Measurements from ENCODE around the gene LPCAT2. TPM values are rescaled to one million over a fixed set of nuclear protein-coding genes. Genes with fewer than 3 reads are reported as not detected.

LPCAT2 gene
- total and polyA plus RNA-seq, 2 of the 8 experiments (the other 6 are each of a cell fraction or from before 2014, with no cell fraction given), result 2.2 to 10.6 TPM

DNA sequence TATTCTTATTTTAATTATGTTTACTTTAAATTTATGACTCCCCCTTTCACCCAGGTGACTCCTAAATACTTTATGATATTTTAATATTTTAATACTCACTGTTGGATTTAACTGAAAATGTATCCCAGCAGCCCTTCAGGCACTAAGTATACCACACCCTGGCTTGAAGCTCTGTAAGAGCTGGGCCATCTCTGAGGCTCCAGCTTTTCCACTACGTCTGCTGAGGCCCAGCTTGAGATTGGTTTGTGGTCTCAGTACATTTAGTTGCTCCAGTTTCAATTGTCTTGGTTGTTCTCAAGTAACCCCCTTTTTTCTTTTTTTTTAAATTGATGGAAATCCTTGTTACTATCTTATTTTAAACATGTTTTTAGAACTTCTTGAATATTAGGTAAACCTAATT lies 30.6 kb downstream of the LPCAT2 start:
- CTCF ChIA-PET (ENCODE audit: partially characterized antibody), result interaction anchor here (1.0 to 3.0 kb wide), 4 partner anchors 38 to 162 kb away, joined by 3 to 14 read pairs (median 6); no protein-coding TSS in a partner anchor

More for the DNA sequence above, 30.6 kb downstream of the LPCAT2 start:
- Histone ChIP-seq H2AFZ (ENCODE audit: low read length) (no peak overlapping the region), H2BK120ac (replicated peaks; ENCODE audit: low read depth, low read length) (no peak overlapping the region), H2BK20ac (ENCODE audit: low read length) (no peak overlapping the region), H3K4me3 (ENCODE audit: extremely low read depth in 1 of 4, insufficient read depth in 2 of 4, low read depth in 3 of 4, low read length in 4 of 4) (no peak overlapping the region), H2BK5ac (ENCODE audit: low read depth, low read length) (no peak overlapping the region), H4K8ac (ENCODE audit: extremely low read depth, insufficient read depth, low read length) (no peak overlapping the region), H3K4me1 (replicated peaks in 1 of 4; ENCODE audit: control insufficient read depth in 3 of 4, insufficient read depth in 4 of 4, low read length in 3 of 4) (no peaks in the 10 kb centered on the region), H3K56ac (replicated peaks; ENCODE audit: insufficient read length, low read depth, low read length) (no peak overlapping the region), H2BK12ac (ENCODE audit: low read depth, low read length) (no peak overlapping the region), H3K9ac (replicated peaks in 1 of 4; ENCODE audit: extremely low read depth in 1 of 4, low read depth in 3 of 4, low read length in 3 of 4) (no peak overlapping the region), H2AK5ac (ENCODE audit: low read depth, low read length) (no peak overlapping the region), H3K79me2 (ENCODE audit: control insufficient read depth in 1 of 2, insufficient read depth in 2 of 2, low read length in 2 of 2) (no peaks in the 10 kb centered on the region), H3K23ac (ENCODE audit: insufficient read length) (no peak overlapping the region), H3K27me3 (replicated peaks in 1 of 4; ENCODE audit: control insufficient read depth in 3 of 4, extremely low read depth in 1 of 4, insufficient read depth in 3 of 4, low read length in 3 of 4) (no peaks in the 10 kb centered on the region; a peak in 1 of 7 replicates), H3K9me3 (ENCODE audit: insufficient read depth in 2 of 2, low read depth in 1 of 2, low read length in 1 of 2) (no peaks in the 10 kb centered on the region), H4K20me1 (replicated peaks in 1 of 2; ENCODE audit: control insufficient read depth in 1 of 2, insufficient read depth in 2 of 2, low read length in 2 of 2) (no peaks in the 10 kb centered on the region), H3K14ac (ENCODE audit: insufficient read length) (no peak overlapping the region), H3K27ac (ENCODE audit: low read depth, low read length) (no peak overlapping the region), H3K18ac (ENCODE audit: extremely low read depth, low read length) (no peak overlapping the region), H4K91ac (replicated peaks; ENCODE audit: insufficient read length, low read length) (no peak overlapping the region), H4K5ac (ENCODE audit: insufficient read length, low read depth, low read length) (no peak overlapping the region), H2BK15ac (ENCODE audit: low read length) (no peak overlapping the region), H3K4me2 (ENCODE audit: insufficient read depth in 1 of 2, low read depth in 2 of 2, low read length in 2 of 2) (no peak overlapping the region), H3K36me3 (ENCODE audit: control insufficient read depth in 2 of 4, insufficient read depth in 4 of 4, low read length in 3 of 4) (no peaks in the 10 kb centered on the region), H3K79me1 (ENCODE audit: low read depth, low read length) (no peaks in the 10 kb centered on the region), H3K23me2 (ENCODE audit: low read depth, low read length) (no peaks in the 10 kb centered on the region), H3K4ac (replicated peaks; ENCODE audit: insufficient read length, low read depth, low read length) (no peak overlapping the region)
- FAIRE-seq, result no peak
- 95% methylated on average over 1 of the region's 1 CpG; no CpG with 5 or more reads in 1 of the 2 experiments for WGBS, 2 experiments (ENCODE audit: extremely low coverage in 1 of 2, insufficient coverage in 1 of 2, insufficient read length in 1 of 2, insufficient replicate concordance in 2 of 2, low coverage in 1 of 2, low lambda C conversion rate in 2 of 2, missing lambda C conversion rate in 1 of 2)
- no peak for DNase-seq (ENCODE audit: low read depth in 1 of 2, low spot score in 2 of 2)
- POLR2A ChIA-PET (ENCODE audit: partially characterized antibody), result interaction anchor here (0.6 kb wide), 1 partner anchor 43 kb away, joined by 3 read pairs; no protein-coding TSS in a partner anchor
